HUDEP-2 (cell line): ENCODE results near the gene PTPRN.

Experiments used
- DNase-seq, 76 experiments: peaks; one replicate each; lab custom pipeline; 2025; ENCODE audit not compliant: unreplicated experiment in 76 of 76; lab: John Stamatoyannopoulos, UW

PTPRN gene

GRCh38 chr2:219308142-219309101, 779 bp downstream of the PTPRN start:
- DNase-seq, result peak in 63 of 76 experiments; percentile 2 to 77 (median 41)

GRCh38 chr2:219306047-219306446, 3.2 kb downstream of the PTPRN start:
- no peak for DNase-seq

GRCh38 chr2:219304223-219304622, 5.0 kb downstream of the PTPRN start:
- DNase-seq, result no peak

GRCh38 chr2:219302412-219302968, 6.7 kb downstream of the PTPRN start:
- no peak for DNase-seq

- DNase-seq, result no peak
These were observed 9.2 kb downstream of the PTPRN start for GRCh38 chr2:219300022-219300421.

- DNase-seq, result no peak
These were observed 9.8 kb downstream of the PTPRN start for GRCh38 chr2:219299372-219299760.

- DNase-seq, result peak in 71 of 76 experiments; percentile 11 to 90 (median 70)
These were observed 10.3 kb downstream of the PTPRN start for GRCh38 chr2:219298759-219299371.

GRCh38 chr2:219297766-219298456, 11.3 kb downstream of the PTPRN start:
- DNase-seq, result peak in 1 of 76 experiments; percentile 3

GRCh38 chr2:219296631-219297391, 12.4 kb downstream of the PTPRN start:
- DNase-seq, result no peak

GRCh38 chr2:219296142-219296541, 13.1 kb downstream of the PTPRN start:
- no peak for DNase-seq

GRCh38 chr2:219294356-219295351, 14.5 kb downstream of the PTPRN start:
- DNase-seq, result peak in 72 of 76 experiments; percentile 12 to 84 (median 69)

GRCh38 chr2:219293736-219294231, 15.4 kb downstream of the PTPRN start:
- DNase-seq, result no peak

GRCh38 chr2:219292616-219293015, 16.6 kb downstream of the PTPRN start:
- DNase-seq, result no peak

- DNase-seq, result no peak
These were observed 17.2 kb downstream of the PTPRN start for GRCh38 chr2:219291910-219292490.

GRCh38 chr2:219291394-219291793, 17.8 kb downstream of the PTPRN start:
- DNase-seq, result no peak

- DNase-seq, result no peak
These were observed 18.6 kb downstream of the PTPRN start for GRCh38 chr2:219290381-219291171.

- DNase-seq, result peak in 73 of 76 experiments; percentile 8 to 93 (median 76)
These were observed 19.5 kb downstream of the PTPRN start for GRCh38 chr2:219289537-219290361.
